Measurements from ENCODE around the gene AMN1. TPM values are rescaled to one million over a fixed set of nuclear protein-coding genes. Genes with fewer than 3 reads are reported as not detected.
"Not testable (repeated sequence)": the region's sequence is repeated elsewhere in the genome, so short reads cannot be mapped to it uniquely, and the experiment has no call there.

Gene AMN1
- polyA plus RNA-seq, 10 donors: 8.3 to 13.1 (median 10.4) TPM

DNA sequence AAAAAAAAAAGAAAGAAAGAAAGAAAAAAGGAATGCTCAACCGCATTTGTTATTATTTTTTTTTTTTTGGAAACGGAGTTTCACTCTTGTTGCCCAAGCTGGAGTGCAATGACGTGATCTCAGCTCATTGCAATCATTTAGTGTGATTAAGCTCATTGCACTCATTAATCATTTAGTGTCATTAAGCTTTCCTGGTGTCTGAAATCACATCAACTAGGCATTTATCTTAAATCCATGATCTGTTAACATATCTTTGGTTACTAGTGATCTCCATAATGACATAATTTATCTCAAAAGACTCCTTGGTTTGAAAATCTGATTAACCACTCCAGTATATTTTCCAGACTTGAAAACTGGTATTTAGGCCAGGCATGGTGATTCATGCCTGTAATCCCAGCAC is 43.0 kb downstream of the AMN1 start:
- no peak for DNase-seq

DNA sequence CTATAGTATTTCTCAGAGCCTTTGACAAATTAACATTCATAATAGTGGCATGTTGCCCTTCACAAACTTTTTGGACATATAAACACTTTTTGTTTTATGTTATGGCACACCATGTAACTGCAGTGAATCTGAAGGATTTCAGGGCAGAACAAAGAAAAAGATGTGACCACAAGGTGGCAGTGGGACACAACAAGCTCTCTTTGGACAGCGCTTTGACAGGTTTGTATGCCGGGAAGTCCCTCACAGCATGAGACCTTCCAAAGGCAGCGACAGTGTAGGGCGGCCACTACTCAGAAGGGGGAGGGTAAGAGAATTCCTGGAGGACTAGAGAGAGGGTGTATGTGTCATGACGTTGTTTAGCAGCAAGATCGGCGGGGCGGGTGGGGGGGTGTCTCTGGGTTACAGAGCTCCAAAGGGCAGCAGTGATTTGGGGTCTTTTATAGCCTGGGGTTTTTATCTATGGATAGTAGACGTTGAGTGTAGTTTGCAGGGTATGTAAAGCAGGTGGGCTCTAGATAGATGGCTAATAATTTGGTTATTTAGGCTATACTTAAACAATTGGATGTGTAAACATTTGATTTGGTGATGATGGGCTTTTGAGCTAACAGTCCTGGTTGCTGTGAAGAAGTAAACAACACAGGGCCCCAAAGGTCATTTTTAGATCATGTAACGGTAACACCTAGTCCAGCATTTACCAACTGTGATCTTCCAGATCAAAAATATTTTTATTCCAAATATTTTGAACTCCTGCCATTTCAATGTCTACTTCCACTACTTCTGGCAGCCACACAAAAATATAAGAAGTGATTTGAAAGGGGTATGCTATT is 46.5 kb downstream of the AMN1 start:
- peak; percentile 32 to 52 (median 41) for DNase-seq

DNA sequence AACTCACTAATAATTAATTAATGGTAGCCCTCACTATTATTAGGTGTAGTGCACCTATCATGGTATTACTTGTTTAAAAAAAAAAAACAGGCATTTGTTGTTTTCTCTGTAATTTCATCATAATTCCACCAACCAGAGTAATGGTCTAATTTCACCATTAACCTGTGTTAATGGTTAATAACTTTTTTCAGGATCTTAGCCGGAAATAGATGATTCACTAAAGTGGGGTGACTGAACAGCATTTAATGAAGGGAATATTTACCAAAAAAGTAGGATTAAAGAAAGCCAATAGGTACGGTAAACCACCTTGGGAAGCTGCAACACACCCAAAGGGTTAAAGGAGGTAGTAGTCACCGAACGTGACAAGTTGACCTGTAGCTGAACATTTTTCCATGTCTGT is 56.3 kb downstream of the AMN1 start:
- no peak for DNase-seq

DNA sequence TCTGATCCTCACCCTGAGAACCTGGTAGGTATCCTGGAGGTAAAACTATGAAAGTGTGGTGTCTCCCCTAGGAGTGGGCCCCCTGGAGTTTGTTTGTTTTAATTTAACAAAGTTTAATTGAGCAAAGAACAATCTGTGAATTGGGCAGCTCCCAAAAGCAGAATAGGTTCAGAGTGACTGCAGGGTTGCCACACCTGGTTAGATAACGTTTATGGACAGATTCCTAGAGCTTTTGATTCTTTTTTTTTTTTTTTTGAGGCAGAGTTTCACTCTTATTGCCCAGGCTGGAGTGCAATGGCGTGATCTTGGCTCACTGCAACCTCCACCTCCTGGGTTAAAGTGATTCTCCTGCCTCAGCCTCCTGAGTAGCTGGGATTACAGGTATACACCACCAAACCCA is 59.2 kb downstream of the AMN1 start:
- DNase-seq: not testable (repeated sequence)

DNA sequence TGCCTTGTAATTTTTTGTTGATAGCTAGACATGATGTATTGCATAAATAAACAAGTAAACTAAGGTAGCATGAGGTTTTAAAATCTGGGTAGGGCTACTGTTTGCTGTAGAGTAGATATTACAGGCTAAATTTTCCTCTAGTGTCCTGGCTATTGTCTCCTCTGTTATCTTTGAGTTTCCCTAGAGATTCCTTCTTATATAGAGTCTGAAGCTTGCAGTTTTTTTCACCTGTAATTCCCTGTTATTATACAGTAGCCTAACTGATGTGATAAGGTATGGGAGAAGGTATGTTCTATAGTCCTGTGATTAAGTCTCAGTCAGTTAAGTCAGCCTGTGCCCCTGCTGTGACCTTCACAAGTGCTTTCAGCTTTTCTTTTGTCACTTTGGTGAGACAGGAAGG is 59.8 kb downstream of the AMN1 start:
- DNase-seq: no peak

DNA sequence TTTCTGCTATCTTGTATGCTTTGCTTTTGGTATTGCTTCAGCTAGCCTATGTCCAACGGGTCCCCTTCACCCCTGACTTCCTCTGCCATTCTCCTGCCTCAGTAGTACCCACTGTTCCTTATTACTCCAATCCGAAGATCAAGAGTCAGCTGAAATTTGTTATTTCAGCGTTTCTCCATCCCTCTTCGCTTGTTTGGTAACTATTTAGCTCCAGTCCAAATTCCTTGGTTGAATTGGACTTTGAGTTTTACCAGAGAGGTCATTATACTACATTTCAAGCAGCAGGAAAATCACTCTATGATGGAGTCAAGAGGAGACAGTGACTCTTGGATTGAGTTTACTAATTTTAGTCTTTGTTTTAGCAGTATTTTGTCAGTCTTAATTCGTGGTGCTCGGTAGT is 64.8 kb downstream of the AMN1 start:
- DNase-seq: no peak

DNA sequence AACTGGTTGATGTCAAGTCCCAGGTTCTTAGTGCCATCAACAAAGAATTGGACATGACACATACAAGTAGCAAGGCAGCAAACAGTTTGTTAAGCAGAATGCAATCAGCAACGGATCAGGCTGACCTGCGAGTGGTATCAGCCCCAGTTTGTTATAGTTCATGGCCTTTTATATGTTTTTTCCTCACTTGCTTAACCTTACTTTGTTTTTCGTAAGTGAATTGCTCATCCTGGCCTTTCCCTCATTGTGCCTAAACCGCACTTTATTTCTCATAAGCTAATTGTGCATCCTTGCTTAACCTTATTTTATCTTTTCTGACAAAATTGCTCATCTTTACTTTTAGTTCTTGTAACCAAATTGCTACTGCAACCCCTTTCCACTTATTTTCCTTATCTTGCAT is 65.2 kb downstream of the AMN1 start:
- DNase-seq: no peak

DNA sequence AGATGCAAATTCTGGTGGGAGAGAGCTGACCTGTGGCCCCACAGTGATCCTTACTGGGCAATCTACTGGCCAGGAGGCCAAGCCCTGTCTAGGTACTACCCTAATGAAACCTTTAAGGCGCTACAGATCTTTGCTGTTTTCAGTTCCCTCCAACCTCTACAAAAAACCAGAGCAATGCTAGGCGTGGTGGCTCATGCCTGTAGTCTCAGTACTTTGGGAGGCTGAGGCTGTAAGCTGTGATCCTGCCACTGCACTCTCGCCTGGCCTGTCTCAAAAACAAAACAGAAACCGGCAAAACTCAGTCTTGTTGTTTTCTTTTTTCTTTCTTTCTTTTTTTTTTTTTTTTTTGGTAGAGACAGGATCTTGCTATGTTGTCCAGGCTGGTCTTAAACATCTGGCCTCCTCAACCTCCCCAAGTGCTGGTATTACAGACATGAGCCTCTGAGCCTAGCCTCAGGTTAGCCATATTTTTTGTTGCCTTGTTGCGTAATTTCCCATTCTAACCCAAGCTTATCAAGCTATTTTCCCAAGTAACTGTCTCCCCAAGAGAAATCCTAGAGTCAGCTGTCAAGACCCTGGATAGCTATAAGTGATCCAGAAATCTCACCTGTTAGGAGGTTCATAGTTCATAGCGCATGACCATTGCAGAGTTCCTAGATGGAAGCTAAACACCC is 66.5 kb downstream of the AMN1 start:
- DNase-seq: no peak

DNA sequence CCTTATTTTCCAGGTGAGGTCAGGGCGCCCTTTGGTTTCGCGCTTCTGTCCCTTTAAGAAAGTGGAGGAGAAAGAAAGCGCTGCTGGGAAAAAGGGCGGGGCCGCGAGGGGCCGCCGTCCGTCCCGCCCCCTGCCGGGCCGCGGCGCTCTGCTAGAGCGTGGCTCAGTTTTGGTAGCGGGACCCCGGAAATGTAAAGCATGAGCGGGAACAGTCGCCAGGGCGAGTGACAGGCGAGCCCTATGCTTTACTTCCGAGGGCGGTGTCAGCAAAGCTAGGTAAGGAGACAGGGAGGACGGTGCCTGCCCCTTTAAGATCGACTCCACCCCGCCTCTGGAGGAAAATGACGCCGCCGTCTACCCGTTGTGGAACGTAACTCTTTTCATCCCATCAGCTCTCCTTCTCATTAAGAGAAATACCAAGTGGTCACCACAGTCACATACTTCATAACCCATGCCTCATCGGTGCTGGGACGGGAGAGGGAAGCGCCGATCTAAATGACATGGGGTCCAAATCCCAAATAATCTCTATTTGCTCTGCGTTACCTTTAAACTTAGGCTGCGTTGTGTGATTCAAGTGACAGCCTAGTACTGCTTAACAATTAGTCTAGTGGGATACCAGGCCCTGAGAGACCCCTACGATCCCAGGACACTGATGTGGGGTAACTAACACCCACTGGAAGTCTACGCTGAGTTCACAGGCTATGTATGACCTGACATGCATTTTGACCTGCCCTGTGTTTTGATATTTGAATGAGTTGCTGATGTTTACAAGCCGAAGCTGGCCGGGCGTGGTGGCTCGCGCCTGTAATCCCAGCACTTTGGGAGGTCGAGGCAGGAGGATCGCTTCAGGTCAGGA is 69.5 kb downstream of the AMN1 start, which contains the start of gene ETFBKMT:
TSS of gene ETFBKMT (plus strand) at position 602 of the 856 bp plus-strand sequence. CDS start 2,266 bp downstream, outside the sequence.
- DNase-seq: peak; percentile 87 to 98 (median 88)

DNA sequence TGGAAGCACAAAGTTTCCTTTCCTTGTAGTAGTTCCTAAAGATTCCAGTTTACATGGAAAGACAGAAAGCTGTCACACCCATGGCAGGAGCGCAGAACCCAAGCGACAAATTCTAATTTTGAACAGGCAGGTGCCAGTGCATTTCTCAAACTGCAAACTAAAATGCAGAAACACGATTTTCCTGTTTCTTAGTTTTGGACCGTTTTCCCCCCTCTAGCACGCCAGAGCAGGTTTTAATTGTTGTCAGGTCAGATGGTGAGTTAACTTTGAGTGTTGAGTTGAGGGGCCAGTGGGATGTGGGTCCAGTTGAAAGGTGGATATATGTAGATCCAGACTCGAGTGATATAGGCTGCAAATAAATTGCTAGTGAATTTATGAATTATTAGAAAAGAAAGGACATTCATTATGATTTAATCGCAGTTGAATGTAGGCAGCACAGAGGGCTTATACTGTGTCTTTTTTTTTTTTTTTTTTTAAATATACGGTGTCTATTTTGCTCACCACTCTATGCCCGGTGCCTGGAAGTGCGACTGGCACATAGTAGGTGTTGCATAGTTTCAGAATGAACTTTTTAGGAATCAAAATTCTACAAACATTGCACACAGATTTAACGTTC is 70.2 kb downstream of the AMN1 start:
- DNase-seq: no peak

DNA sequence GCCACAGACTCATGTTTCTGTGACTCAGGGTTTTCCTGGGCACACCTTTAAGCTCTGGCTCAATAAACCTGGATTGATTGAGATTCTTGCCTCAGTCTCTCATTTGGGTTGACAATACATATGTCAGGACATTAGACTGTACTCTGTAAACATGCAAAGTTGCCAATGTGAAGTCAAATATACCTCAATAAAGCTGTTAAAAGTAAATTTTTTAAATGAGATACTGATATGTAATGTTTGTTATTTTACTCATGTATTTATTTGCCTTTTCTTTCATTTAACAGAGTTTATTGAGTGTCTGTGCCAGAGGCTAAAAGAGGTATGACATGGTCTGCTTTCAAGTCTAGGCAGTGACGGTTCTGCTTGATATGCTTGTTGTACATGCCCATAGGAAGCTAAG is 73.0 kb downstream of the AMN1 start:
- DNase-seq: no peak

DNA sequence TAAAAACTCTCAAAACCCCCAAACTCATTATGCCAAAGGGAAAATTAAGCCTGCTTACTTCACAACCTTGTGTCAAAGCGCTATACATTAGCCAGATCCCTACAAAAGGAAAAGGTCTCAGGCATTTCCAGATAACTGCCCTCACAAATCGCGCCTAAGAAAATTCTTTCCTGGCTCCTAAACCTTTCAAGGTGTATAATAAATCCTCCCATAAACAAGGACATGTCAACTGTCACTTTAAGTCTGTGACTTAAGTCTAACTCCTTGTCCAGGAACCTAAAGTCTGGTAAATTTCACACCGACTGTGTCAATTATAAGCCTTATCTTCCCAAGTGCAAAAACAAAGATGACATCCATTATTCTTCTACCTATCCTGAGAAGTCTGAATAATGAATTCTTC is 73.6 kb downstream of the AMN1 start:
- DNase-seq: no peak

DNA sequence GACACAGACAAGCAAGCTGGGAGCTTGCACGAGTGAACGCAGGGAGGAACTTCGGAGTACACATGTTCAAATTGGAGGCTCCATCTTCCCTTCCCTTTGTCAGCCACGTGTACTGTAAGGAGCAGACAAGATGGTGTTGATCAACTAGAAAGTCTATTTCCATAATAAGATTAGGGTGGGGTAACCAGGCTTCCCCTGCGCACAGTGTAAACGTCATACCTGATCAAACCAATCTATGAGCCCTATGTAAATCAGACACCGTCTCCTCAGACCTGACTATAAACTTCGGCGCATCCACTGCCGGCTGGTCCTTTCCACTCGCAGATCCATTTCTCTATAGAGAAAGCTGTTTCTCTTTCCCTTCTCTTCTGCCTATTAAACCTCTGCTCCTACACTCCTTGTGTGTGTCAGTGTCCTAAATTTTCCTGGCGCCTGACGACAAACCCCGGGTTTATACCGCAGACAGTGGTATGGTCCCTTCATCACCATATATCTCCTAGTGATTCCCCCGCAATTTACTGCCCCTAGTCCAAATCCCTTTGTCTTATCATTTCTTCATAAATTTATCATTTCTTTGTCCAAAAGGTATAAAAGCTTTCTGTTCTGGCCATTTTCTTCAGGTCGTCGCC is 76.8 kb downstream of the AMN1 start:
- DNase-seq: peak in 1 of 3 donors; percentile 64

DNA sequence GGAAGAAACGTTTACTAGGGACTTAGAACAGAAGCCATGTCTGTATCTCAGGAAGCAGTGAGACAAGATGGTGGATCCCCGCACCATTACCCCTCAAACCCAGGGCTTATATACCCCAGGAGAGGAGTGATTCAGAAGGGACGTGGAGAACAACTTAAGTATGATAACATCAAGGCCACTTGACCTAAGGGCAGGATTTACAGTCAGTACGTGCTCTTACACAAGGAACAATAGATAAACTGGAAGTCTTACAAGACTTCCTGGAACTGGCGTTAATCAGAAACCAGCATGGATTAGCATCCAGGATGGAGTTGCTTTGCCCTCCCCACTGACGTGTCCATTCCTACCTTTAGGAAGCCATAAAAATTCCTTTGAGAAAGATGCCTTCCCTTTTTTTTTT is 77.9 kb downstream of the AMN1 start:
- DNase-seq: peak in 1 of 3 donors; percentile 34

DNA sequence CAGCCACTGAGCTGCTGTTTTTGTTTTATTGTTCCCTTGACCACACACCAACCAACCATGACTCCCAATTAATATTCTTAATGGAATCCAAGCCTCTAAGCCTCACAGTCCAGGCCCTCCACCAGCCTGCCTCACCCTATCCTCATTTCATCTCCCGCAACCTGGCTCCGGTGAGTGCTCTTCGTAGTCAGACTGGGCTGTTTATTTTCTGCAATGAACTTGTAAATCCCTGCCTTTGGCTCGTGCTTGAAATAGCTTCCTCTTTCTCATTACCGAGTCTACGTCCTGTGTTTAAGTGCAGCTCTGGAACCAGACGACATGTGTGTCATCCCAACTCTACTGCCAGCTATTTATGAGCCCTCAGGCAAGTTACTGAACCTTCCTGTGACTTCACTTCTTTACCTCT is 81.7 kb downstream of the AMN1 start:
- no peak for DNase-seq

DNA sequence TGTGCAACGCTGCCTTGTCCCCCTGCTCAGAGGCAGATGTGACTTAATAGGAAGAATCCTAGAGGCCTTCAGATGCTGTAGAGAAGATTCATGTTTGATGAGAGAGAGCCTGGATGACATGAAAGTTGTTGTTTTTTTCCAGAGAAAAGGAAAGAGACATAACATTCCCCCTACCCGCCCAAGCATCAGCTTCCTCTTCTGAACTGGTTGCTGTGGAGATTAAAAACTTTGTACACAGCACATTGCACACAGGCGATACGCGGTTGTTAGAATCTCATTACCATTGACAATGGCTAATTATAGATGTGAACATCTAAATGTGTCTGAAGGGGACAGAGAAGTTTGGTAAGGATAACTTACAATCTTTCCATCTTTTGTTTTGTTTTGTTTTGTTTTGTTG is 82.9 kb downstream of the AMN1 start:
- no peak for DNase-seq

DNA sequence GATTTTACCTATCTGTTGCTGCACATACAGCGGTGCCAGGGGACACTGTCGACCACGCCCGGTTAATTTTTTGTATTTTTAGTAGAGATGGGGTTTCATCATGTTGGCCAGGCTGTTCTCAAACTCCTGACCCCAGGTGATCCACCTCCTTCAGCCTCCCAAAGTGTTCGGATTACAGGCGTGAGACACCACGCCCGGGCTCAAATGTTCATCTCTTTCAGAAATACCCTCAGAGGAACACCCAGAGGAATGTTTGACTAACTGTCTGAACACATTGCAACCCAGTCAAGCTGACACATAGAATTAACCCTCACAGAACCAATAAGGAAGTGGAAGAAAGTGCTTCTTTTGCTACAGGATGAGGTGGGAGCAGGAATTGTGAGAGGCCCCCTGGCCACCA is 84.3 kb downstream of the AMN1 start:
- DNase-seq: no peak

DNA sequence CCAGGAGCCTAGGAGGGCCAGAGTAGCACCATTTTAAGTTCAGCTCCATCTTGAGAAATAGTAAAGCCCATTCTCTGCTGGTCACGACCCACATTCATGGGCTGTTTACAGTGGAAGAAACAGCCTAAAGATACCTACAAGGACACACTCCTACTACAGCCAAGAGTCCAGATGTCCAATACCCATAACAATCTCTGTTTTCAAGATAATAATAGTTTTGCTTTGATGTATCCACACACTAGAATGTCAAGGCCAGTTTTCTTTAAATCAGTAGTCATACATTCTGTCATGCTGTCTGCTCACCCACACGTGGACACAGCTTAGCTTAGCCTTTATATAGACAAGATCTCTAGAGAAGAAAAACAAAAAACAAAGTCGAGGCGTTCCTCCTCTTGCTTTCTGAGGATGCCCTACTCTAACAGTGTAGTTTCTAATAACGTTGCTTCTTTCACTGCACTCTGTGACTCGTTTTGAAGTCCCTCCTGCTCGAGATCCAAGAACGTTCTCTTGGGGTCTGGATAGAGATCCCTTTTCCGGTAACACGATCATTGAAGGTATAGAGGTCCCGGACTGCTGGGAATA is 87.2 kb downstream of the AMN1 start:
- DNase-seq: no peak

DNA sequence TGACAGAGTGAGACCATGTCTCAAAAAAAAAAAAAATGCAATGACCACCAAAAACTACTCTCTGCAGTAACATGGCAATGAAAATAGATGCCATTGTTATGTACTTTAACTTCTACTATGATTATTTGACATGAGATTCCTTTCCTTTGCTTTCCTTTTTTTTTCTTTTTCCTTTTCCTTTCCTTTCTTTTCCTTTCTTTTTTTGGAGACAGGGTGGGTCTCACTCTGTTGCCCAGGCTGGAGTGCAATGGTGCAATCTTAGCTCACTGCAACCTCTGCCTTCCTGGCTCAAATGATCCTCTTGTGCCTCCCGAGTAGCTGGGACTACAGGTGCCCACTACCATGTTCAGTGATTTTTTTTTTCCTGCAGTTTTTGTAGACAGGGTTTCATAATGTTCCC is 94.2 kb downstream of the AMN1 start:
- no peak for DNase-seq

DNA sequence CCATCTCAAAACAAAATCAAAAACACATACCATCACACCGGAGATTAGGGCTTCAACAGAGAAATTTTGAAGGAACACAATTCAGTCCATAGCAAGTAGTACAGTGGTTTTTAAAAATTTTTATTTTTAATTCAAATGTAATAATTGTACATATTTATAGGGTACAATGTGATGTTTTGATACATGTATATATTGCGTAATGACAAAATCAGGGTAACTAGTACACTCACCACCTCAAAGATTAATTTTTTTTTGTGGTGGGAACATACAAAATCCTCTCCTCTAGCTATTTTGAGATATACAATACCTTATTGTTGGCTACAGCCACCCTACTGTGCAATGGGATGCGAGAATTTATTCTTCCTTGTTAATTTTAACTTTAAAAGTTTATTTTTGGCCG is 95.4 kb downstream of the AMN1 start:
- no peak for DNase-seq

DNA sequence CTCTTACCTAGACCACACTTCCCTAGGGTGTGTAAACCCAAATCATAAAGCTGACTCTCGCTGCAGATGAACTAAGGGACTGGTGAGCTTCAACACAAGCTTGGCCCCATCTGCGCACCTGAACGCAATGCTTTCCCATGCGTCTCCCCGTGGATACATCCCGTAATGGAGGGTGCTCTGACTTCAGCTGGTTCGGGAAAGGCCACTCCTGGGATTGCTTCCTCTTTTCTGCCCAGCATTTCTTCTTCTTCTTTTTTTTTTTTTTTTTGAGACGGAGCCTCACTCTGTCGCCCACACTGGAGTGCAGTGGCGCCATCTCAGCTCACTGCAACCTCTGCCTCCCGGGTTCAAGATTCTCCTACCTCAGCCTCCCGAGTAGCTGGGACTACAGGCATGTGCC is 97.0 kb downstream of the AMN1 start:
- no peak for DNase-seq
